HG02870 (cell line): Measurements from ENCODE around the gene TRAPPC2L.

ENCODE experiments used
- ATAC-seq: cut with Tn5 transposase; IDR thresholded peaks from one replicate; pipeline ENCODE4 v1.9.1; 2021; ENCODE audit warnings: mild to moderate bottlenecking, moderate library complexity; ENCODE audit not compliant: unreplicated experiment

Gene TRAPPC2L

GRCh38 chr16:88905563-88905962 lies 48.6 kb downstream of the TRAPPC2L start:
- no peak for ATAC-seq

DNA sequence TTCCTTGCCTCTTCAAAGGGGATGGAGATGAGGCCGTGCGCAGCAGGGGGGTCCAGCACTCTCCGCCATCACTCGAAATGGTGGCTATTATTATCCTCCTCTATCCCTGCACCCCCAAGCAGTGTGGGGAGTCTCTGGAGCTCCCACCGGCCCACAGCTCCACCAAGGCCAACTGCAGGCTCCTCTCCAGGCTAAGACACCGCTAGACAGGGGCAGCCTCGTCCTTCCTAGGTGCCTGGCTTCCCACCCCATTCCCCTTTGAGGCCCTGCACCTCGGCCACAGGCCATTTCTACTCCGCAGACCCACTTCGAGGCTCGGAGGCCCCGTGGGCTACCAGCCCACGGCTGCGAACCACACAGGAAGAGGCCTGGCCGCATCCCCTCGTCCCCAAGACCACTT lies 49.1 kb downstream of the TRAPPC2L start:
- no peak for ATAC-seq

DNA sequence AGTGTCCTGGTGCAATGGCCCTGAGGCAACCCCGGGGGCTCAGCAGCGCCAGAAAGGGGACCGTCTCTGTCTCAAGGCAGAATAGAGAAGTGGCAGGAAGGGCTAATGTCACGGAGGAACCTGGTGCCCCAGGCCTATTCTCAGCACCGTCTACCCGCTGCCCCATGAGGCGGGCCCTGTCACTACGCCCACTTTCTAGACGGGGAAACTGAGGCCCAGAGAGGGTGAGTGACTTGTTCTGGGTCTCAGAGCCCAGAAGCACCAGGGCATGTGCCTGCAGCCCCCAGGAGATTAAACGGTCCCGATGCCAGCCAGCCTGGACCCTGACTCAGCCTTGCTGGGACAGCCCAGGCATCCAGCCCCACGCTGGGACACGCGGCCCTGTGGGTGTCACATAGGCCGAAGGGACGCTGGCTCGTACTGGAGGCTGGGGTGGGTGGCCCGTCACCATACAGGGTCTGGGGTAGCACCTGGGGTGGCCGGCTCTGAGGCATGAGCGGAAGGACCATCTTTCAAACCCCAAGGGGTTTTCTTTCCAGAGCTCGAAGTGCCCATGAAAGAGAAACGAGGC lies 49.7 kb downstream of the TRAPPC2L start:
- ATAC-seq: no peak

DNA sequence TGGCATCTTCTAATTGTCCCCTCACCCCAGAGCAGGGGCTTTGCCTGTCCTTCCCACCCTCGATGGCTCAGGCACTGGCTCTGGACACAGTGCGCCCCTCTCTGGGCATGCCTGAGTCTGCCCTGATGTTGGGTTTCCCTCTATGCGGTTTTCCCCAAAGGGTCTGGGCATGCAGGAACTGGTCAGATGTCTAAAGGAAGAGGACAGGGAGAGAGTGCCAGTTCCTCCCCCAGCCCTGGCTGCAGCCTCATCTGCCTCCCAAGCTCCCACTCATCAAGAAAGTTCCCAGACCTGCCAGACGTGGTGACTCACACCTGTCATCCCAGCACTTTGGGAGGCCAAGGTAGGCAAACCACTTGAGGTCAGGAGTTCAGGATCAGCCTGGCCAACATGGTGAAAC lies 50.8 kb downstream of the TRAPPC2L start:
- no peak for ATAC-seq

DNA sequence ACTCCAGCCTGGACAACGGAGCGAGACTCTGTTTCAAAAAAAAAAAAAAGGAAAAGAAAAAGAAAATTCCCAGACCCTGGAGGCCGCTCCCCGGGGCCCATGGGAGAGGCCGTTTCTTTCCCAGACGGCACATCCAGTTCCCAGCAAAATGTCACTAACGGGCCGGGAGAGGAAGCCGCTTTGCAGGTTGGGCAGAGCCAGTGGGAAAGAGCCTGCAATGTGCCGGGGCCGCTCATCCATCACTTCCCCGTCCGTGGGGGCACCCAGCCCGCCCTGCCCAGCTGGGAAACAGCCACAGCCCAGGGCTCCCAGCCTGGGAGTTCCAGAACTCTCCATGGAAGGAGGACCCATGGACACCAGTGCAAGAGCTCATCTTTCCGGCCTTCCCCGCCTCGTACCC lies 51.4 kb downstream of the TRAPPC2L start:
- ATAC-seq: no peak

GRCh38 chr16:88909431-88910210 lies 52.7 kb downstream of the TRAPPC2L start:
- no peak for ATAC-seq

DNA sequence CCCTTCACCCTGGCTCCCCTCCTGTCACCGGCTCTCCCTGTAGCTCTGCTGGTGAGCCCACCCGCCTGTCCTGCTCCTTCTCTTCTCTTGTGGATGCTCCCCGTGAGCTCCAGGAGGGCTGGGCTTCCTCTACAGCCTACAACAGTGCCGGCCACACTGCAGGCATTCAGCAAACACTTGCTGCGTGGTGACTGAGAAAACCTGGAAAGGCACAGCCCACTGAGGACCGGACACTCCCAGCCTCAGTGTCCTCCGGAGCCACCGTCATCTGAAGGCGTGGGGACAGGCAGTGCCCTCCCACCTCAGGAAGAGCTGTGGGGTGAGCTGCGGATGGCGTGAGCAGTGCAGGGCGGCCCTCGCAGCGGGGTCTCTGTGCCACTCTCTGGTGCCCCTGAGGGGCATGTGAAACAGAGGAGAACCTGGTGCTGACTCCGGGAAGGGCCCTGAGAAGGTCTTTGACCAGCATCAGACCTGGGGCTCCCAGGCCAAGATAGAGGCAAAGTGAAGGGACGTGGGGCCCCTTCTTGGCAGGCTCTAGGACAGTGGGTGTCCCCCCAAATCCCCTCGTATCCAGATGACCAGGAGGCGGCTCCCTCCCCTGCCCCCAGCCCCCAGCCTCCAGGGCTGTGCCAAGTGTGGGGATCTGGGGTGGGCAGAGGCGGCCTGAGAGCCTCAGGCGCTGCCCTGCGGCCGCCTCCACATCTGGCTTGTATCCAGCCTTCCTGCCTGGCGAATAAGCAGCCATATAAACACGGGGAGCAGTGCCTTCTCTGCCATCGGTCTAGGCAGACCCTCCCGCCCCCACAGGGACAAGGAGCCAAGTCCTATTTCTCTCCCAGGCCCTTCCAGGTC lies 53.6 kb downstream of the TRAPPC2L start:
- no peak for ATAC-seq

DNA sequence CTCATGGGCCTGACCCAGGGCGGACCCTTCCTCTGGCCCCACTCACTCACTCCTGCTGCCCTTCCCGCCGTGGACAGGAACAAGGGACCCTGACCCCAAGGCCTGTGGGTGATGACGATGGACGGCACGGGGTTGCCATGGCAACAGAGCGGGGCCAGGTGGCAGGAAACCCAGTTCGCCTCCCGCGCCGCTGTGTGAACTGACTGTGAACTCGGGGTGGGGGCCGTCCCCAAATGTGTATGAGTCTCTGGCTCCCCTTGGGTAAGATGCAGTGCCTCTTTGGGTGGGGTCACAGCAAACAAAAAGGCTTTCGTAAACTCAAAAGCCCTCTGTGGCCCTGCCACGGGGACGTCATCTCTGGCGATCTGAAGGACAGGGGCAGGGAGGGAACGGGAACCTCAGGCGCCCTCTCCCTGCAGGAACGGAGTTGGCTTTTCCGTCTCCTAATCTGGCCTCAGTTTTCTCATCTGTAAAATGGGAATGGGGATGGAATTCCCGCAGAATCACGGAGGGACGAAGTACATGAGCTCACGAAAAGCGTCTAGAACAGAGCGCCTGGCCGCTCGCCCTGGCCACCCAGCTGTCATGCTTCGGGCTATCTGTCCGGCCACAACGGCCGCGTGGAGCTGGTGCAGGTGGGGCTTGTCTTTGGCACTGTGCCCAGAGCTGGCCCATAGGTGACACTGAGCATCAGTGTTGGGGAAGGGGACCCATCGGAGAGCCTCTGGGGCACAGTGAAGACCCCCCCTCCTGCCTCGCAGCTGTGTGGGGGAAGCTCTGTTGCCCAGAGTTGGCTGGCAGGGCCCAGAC lies 54.4 kb downstream of the TRAPPC2L start:
- ATAC-seq: no peak

GRCh38 chr16:88911946-88912310 lies 55.0 kb downstream of the TRAPPC2L start:
- ATAC-seq: no peak
